ENCODE results near the gene CHRM3.
"Not testable (repeated sequence)": the region's sequence is repeated elsewhere in the genome, so short reads cannot be mapped to it uniquely, and the experiment has no call there.

The CHRM3 gene

GRCh38 chr1:239354231-239354630, 32.1 kb upstream of the CHRM3 start:
- TF ChIP-seq, protein P1, sequence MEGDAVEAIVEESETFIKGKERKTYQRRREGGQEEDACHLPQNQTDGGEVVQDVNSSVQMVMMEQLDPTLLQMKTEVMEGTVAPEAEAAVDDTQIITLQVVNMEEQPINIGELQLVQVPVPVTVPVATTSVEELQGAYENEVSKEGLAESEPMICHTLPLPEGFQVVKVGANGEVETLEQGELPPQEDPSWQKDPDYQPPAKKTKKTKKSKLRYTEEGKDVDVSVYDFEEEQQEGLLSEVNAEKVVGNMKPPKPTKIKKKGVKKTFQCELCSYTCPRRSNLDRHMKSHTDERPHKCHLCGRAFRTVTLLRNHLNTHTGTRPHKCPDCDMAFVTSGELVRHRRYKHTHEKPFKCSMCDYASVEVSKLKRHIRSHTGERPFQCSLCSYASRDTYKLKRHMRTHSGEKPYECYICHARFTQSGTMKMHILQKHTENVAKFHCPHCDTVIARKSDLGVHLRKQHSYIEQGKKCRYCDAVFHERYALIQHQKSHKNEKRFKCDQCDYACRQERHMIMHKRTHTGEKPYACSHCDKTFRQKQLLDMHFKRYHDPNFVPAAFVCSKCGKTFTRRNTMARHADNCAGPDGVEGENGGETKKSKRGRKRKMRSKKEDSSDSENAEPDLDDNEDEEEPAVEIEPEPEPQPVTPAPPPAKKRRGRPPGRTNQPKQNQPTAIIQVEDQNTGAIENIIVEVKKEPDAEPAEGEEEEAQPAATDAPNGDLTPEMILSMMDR (IDR thresholded peaks at IDR 0.05; ENCODE audit: low read depth, low read length, missing control alignments) = no peak
- no peak overlapping the region for H3K4me3 ChIP-seq (ENCODE audit: low read depth, low read length)
- no peak for DNase-seq (ENCODE audit: low read depth)

GRCh38 chr1:239357867-239358266, 28.5 kb upstream of the CHRM3 start:
- H3K4me3 ChIP-seq (ENCODE audit: low read depth, low read length) = no peak overlapping the region
- TF ChIP-seq, protein P1 (IDR thresholded peaks at IDR 0.05; ENCODE audit: low read depth, low read length, missing control alignments) = no peak
- no peak for DNase-seq (ENCODE audit: low read depth)

- no peak for DNase-seq (ENCODE audit: low read depth)
- TF ChIP-seq, protein P1 (IDR thresholded peaks at IDR 0.05; ENCODE audit: low read depth, low read length, missing control alignments) = no peak
- H3K4me3 ChIP-seq (ENCODE audit: low read depth, low read length) = no peak overlapping the region
These were observed 25.0 kb upstream of the CHRM3 start for GRCh38 chr1:239361403-239361802.

GRCh38 chr1:239363930-239364329, 22.4 kb upstream of the CHRM3 start:
- TF ChIP-seq, protein P1 (IDR thresholded peaks at IDR 0.05; ENCODE audit: low read depth, low read length, missing control alignments) = no peak
- H3K4me3 ChIP-seq (ENCODE audit: low read depth, low read length) = no peak overlapping the region
- no peak for DNase-seq (ENCODE audit: low read depth)

DNA sequence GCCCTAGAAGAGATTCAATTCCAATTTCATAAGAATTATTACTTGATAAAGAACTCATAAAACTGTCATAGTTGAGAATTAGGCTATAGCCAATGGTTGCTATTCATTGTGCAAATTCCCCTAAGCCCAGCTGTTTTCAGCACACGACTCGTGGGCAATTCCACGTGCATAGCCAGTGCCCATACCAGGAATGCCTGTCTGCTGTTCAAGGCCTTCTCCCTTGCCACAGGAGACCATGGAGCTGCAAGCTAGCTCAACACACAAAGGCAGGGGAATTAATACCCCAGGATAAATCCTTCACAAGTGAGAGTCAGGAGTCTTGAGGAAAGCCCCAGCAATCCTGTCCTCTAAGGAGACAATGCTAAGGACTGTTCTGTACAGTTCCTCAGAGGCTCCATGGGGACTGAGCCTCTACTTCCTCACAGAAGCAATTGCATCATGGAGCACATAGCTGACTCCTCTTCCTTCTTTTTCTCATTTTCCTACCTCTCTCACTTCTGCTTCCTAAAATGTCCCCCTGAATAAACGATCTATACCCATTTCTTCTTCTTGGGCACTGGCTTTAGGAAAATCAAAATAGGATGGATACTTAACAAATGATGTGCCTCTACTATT, 19.1 kb upstream of the CHRM3 start:
- no peak overlapping the region for H3K4me3 ChIP-seq (ENCODE audit: low read depth, low read length)
- TF ChIP-seq, protein P1 (IDR thresholded peaks at IDR 0.05; ENCODE audit: low read depth, low read length, missing control alignments) = no peak
- DNase-seq (ENCODE audit: low read depth) = no peak

DNA sequence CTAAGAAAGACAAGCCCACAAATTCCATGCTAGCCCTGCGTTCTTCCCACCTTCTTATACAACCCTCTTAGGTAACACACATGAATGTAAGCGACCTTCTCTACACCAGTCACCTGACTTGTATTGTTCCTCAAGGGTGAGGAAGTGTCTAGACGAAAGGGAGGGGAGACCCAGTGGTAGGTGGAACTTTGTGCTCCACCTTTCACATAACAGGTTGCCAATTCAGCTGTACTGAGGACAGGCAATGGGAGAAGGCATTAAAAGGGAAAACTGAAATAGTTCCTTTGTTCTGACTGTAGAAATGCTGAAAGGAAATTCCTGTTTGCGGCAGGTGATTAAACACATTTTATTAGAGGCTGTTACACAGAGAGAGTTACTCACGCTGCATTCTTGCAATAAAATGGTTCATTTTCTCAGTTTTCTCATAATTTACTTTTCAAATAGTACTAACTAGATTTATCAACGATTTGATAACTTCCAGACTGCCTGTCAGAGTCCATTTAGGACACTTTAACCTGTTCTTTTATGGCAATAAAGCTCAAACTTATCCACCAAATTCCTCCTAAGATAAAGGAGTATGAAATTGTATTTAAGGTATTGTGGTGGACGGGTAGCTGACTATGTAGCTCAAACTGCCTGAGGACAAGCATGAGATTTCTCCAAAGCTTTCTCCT, 17.8 kb upstream of the CHRM3 start:
- TF ChIP-seq, protein P1 (IDR thresholded peaks at IDR 0.05; ENCODE audit: low read depth, low read length, missing control alignments) = no peak
- no peak overlapping the region for H3K4me3 ChIP-seq (ENCODE audit: low read depth, low read length)
- DNase-seq (ENCODE audit: low read depth) = no peak

- not testable (repeated sequence) for H3K4me3 ChIP-seq (ENCODE audit: low read depth, low read length); DNase-seq (ENCODE audit: low read depth)
These were observed 15.5 kb upstream of the CHRM3 start for GRCh38 chr1:239370869-239371268.
